GM23338 (cell line): ENCODE results near the gene CMTM2. TPM values are rescaled to one million over a fixed set of nuclear protein-coding genes. Genes with fewer than 3 reads are reported as not detected.

Experiments
- ATAC-seq: fragments of 200-7000 bp; cut with Tn5 transposase; 3 replicates; pipeline ENCODE4 v1.9.1; 2020
- DNase-seq: peaks from one replicate; pipeline ENCODE4 v3.0.0-alpha.2; 2015; ENCODE audit warnings: low spot score
- H2AFZ ChIP-seq: fragments of 200-600 bp; sonication (generic); 2 replicates; pipeline ENCODE4 v1.8.0; 2016; ENCODE audit warnings: antibody characterized with exemption, mild to moderate bottlenecking, moderate library complexity
- H3F3A ChIP-seq: fragments of 200-600 bp; sonication (generic); replicated peaks from 2 replicates; pipeline ENCODE4 v1.8.0; 2017; ENCODE audit warnings: antibody characterized with exemption, mixed run types, low read depth
- H3K27ac ChIP-seq: fragments of 200-600 bp; sonication (generic); 2 replicates; pipeline ENCODE4 v1.6.1; 2016; ENCODE audit warnings: low read depth
- H3K27me3 ChIP-seq: fragments of 200-600 bp; sonication (generic); 2 replicates; pipeline ENCODE4 v1.8.0; 2016; ENCODE audit warnings: mild to moderate bottlenecking, mixed run types, moderate library complexity; ENCODE audit not compliant: insufficient read depth
- H3K36me3 ChIP-seq: fragments of 200-600 bp; sonication (generic); 2 replicates; pipeline ENCODE4 v1.8.0; 2016; ENCODE audit warnings: mild to moderate bottlenecking; ENCODE audit not compliant: insufficient read depth
- H3K4me1 ChIP-seq: fragments of 200-600 bp; sonication (generic); 2 replicates; pipeline ENCODE4 v1.8.0; 2016; ENCODE audit warnings: mild to moderate bottlenecking, moderate library complexity; ENCODE audit not compliant: insufficient read depth
- H3K4me2 ChIP-seq: fragments of 200-600 bp; sonication (generic); 2 replicates; pipeline ENCODE4 v1.7.1; 2017; ENCODE audit warnings: mixed run types
- H3K4me3 ChIP-seq: fragments of 200-600 bp; sonication (generic); 2 replicates; pipeline ENCODE4 v1.6.1; 2016; ENCODE audit warnings: mixed run types
- H3K79me2 ChIP-seq: fragments of 200-600 bp; sonication (generic); replicated peaks from 2 replicates; pipeline ENCODE4 v1.8.0; 2017; ENCODE audit warnings: mild to moderate bottlenecking; ENCODE audit not compliant: insufficient read depth
- H3K9me2 ChIP-seq: fragments of 200-600 bp; sonication (generic); 2 replicates; pipeline ENCODE4 v1.8.0; 2017; ENCODE audit not compliant: insufficient read depth
- H4K20me1 ChIP-seq: fragments of 200-600 bp; sonication (generic); replicated peaks from 2 replicates; pipeline ENCODE4 v1.8.0; 2017; ENCODE audit warnings: mild to moderate bottlenecking; ENCODE audit not compliant: insufficient read depth
- H3K27ac Mint-ChIP-seq: 2 replicates; pipeline ENCODE4 v1.8.0; 2020; ENCODE audit warnings: inconsistent platforms, mild to moderate bottlenecking, moderate library complexity, mixed read lengths
- H3K27me3 Mint-ChIP-seq: 3 replicates; pipeline ENCODE4 v1.8.0; 2022; ENCODE audit warnings: low read depth, mild to moderate bottlenecking, moderate library complexity, mixed read lengths, inconsistent platforms; ENCODE audit not compliant: insufficient read depth, poor library complexity
- H3K36me3 Mint-ChIP-seq: 3 replicates; pipeline ENCODE4 v1.8.0; 2021; ENCODE audit warnings: low read depth, mild to moderate bottlenecking, inconsistent platforms, moderate library complexity, mixed read lengths
- H3K4me1 Mint-ChIP-seq: 3 replicates; pipeline ENCODE4 v1.8.0; 2020; ENCODE audit warnings: mild to moderate bottlenecking, inconsistent platforms, mixed read lengths
- H3K4me3 Mint-ChIP-seq: 3 replicates; pipeline ENCODE4 v1.8.0; 2021; ENCODE audit warnings: moderate library complexity, mild to moderate bottlenecking, inconsistent platforms, mixed read lengths
- H3K9me3 Mint-ChIP-seq: 3 replicates; pipeline ENCODE4 v1.8.0; 2020; ENCODE audit warnings: moderate library complexity, mild to moderate bottlenecking, inconsistent platforms, mixed read lengths
- CREB1 ChIP-seq: fragments of 250-450 bp; sonication (Bioruptor Pico); IDR thresholded peaks from 2 replicates; pipeline ENCODE4 v1.5.0; 2020; ENCODE audit warnings: low read depth, mild to moderate bottlenecking, moderate library complexity
- EZH2 ChIP-seq: fragments of 200-600 bp; sonication (generic); IDR thresholded peaks from one replicate; pipeline ENCODE4 v1.8.0; 2017; ENCODE audit warnings: antibody characterized with exemption, mild to moderate bottlenecking, low read depth; ENCODE audit not compliant: unreplicated experiment
- EZH2phosphoT487 ChIP-seq: fragments of 200-600 bp; sonication (generic); IDR thresholded peaks from one replicate; pipeline ENCODE4 v1.8.1; 2018; ENCODE audit warnings: antibody characterized with exemption; ENCODE audit not compliant: unreplicated experiment
- JUNB ChIP-seq: IDR thresholded peaks from one replicate; pipeline ENCODE4 v1.6.1; 2016; ENCODE audit warnings: antibody characterized with exemption; ENCODE audit not compliant: unreplicated experiment
- NANOG ChIP-seq: IDR thresholded peaks from 2 replicates; pipeline ENCODE4 v1.6.1; 2016; ENCODE audit warnings: antibody characterized with exemption, borderline replicate concordance
- POLR2AphosphoS5 ChIP-seq: IDR thresholded peaks from 2 replicates; pipeline ENCODE4 v1.6.1; 2016; ENCODE audit warnings: antibody characterized with exemption, low read depth
- STAT1 ChIP-seq: IDR thresholded peaks from one replicate; pipeline ENCODE4 v1.6.1; 2016; ENCODE audit warnings: antibody characterized with exemption; ENCODE audit not compliant: unreplicated experiment
- ZNF114 ChIP-seq: fragments of 250-450 bp; sonication (Bioruptor Pico); IDR thresholded peaks from 2 replicates; pipeline ENCODE4 v1.5.0; 2020; ENCODE audit warnings: mild to moderate bottlenecking, moderate library complexity
- ZNF331 ChIP-seq: fragments of 250-450 bp; sonication (Bioruptor Pico); IDR thresholded peaks from 2 replicates; pipeline ENCODE4 v1.5.0; 2020; ENCODE audit warnings: low read depth, mild to moderate bottlenecking, moderate library complexity
- polyA plus RNA-seq: library from polyadenylated mRNA; unstranded; fragments of >200 nt; fragmentation: Nextera tagmentation; extraction: Ambion mirVana; gene quantifications from 2 replicates; pipeline ENCODE4 v1.2.1, GENCODE V29; 2016
- total RNA-seq: library from RNA; depleted of rRNA; stranded (reverse); fragments of >200 nt; shearing (Covaris generic); gene quantifications from 2 replicates; pipeline ENCODE4 v1.2.3, GENCODE V29; 2014
- TF ChIP-seq, protein P1 (sequence below): IDR thresholded peaks from one replicate; pipeline ENCODE4 v1.6.1; 2018; ENCODE audit warnings: antibody characterized with exemption; ENCODE audit not compliant: unreplicated experiment
- TF ChIP-seq, protein P2 (sequence below): IDR thresholded peaks from 2 replicates; pipeline ENCODE4 v1.6.1; 2016; ENCODE audit warnings: antibody characterized with exemption
- TF ChIP-seq, protein P3 (sequence below): fragments of 250-450 bp; sonication (Bioruptor Pico); IDR thresholded peaks from 2 replicates; pipeline ENCODE4 v1.5.0; 2020; ENCODE audit warnings: mild to moderate bottlenecking, moderate library complexity
- TF ChIP-seq, protein P4 (sequence below), 2 experiments: fragments of 200-600 bp in 1 of 2; sonication (generic) in 1 of 2; conservative IDR thresholded peaks; 2 replicates each; pipeline versions ENCODE4 v1.5.1 to v1.6.1; 2016 to 2017; ENCODE audit warnings: antibody characterized with exemption in 2 of 2, low read depth in 2 of 2, mild to moderate bottlenecking in 2 of 2, moderate library complexity in 1 of 2

CMTM2 gene
- total and polyA plus RNA-seq, 2 experiments from 2014 or later, result not detected

DNA sequence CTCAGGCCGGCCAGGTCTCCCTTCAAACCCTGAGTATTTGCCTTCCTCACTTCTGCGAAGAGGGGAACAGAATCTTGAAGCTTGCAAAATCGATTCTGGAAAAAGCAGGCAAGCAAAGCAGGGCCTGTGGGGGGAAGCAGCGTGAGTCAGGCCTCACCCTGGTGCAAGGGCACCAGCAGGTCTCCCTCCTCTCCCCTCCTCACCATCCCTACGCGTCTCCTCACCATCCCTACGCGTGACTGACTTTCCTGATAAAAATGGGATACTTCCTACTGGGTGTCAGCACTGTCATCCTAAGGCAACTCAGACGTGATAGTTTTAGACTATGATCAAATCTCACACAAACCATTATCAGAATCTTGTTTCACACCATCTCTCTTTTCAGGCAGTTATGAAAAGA lies 37.3 kb downstream of the CMTM2 start:
- H3K79me2 ChIP-seq, result no peaks in the 10 kb centered on the region
- Mint-ChIP-seq H3K36me3 (peaks cover 46% of the 10 kb centered on the region), H3K4me3 (no peak overlapping the region), H3K27ac (no peak overlapping the region), H3K27me3 (no peaks in the 10 kb centered on the region), H3K9me3 (no peaks in the 10 kb centered on the region; the same call in 2 of the 3 replicates), H3K4me1 (peaks cover 24% of the 10 kb centered on the region)
- peaks cover 5% of the 10 kb centered on the region; the same call in 1 of the 2 replicates for H4K20me1 ChIP-seq
- H2AFZ ChIP-seq, result no peak overlapping the region
- peak overlapping the region; percentile 15 for H3K4me3 ChIP-seq
- no peaks in the 10 kb centered on the region for H3K9me2 ChIP-seq
- H3K27ac ChIP-seq, result no peak overlapping the region
- H3K36me3 ChIP-seq, result 0 out of 2 replicates have a peak, but pooled peaks cover 5% of the 10 kb centered on the region
- ATAC-seq, result peak; percentile 76
- no peaks in the 10 kb centered on the region for H3K27me3 ChIP-seq
- TF ChIP-seq, protein P1, sequence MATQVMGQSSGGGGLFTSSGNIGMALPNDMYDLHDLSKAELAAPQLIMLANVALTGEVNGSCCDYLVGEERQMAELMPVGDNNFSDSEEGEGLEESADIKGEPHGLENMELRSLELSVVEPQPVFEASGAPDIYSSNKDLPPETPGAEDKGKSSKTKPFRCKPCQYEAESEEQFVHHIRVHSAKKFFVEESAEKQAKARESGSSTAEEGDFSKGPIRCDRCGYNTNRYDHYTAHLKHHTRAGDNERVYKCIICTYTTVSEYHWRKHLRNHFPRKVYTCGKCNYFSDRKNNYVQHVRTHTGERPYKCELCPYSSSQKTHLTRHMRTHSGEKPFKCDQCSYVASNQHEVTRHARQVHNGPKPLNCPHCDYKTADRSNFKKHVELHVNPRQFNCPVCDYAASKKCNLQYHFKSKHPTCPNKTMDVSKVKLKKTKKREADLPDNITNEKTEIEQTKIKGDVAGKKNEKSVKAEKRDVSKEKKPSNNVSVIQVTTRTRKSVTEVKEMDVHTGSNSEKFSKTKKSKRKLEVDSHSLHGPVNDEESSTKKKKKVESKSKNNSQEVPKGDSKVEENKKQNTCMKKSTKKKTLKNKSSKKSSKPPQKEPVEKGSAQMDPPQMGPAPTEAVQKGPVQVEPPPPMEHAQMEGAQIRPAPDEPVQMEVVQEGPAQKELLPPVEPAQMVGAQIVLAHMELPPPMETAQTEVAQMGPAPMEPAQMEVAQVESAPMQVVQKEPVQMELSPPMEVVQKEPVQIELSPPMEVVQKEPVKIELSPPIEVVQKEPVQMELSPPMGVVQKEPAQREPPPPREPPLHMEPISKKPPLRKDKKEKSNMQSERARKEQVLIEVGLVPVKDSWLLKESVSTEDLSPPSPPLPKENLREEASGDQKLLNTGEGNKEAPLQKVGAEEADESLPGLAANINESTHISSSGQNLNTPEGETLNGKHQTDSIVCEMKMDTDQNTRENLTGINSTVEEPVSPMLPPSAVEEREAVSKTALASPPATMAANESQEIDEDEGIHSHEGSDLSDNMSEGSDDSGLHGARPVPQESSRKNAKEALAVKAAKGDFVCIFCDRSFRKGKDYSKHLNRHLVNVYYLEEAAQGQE, result no peak
- TF ChIP-seq, protein P2, sequence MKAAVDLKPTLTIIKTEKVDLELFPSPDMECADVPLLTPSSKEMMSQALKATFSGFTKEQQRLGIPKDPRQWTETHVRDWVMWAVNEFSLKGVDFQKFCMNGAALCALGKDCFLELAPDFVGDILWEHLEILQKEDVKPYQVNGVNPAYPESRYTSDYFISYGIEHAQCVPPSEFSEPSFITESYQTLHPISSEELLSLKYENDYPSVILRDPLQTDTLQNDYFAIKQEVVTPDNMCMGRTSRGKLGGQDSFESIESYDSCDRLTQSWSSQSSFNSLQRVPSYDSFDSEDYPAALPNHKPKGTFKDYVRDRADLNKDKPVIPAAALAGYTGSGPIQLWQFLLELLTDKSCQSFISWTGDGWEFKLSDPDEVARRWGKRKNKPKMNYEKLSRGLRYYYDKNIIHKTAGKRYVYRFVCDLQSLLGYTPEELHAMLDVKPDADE, result no peak
- no peak for TF ChIP-seq CREB1
- no peak for TF ChIP-seq STAT1
- no peak for TF ChIP-seq NANOG
- no peak for TF ChIP-seq ZNF331 (CRISPR knock-in tag)
- TF ChIP-seq, protein P3, sequence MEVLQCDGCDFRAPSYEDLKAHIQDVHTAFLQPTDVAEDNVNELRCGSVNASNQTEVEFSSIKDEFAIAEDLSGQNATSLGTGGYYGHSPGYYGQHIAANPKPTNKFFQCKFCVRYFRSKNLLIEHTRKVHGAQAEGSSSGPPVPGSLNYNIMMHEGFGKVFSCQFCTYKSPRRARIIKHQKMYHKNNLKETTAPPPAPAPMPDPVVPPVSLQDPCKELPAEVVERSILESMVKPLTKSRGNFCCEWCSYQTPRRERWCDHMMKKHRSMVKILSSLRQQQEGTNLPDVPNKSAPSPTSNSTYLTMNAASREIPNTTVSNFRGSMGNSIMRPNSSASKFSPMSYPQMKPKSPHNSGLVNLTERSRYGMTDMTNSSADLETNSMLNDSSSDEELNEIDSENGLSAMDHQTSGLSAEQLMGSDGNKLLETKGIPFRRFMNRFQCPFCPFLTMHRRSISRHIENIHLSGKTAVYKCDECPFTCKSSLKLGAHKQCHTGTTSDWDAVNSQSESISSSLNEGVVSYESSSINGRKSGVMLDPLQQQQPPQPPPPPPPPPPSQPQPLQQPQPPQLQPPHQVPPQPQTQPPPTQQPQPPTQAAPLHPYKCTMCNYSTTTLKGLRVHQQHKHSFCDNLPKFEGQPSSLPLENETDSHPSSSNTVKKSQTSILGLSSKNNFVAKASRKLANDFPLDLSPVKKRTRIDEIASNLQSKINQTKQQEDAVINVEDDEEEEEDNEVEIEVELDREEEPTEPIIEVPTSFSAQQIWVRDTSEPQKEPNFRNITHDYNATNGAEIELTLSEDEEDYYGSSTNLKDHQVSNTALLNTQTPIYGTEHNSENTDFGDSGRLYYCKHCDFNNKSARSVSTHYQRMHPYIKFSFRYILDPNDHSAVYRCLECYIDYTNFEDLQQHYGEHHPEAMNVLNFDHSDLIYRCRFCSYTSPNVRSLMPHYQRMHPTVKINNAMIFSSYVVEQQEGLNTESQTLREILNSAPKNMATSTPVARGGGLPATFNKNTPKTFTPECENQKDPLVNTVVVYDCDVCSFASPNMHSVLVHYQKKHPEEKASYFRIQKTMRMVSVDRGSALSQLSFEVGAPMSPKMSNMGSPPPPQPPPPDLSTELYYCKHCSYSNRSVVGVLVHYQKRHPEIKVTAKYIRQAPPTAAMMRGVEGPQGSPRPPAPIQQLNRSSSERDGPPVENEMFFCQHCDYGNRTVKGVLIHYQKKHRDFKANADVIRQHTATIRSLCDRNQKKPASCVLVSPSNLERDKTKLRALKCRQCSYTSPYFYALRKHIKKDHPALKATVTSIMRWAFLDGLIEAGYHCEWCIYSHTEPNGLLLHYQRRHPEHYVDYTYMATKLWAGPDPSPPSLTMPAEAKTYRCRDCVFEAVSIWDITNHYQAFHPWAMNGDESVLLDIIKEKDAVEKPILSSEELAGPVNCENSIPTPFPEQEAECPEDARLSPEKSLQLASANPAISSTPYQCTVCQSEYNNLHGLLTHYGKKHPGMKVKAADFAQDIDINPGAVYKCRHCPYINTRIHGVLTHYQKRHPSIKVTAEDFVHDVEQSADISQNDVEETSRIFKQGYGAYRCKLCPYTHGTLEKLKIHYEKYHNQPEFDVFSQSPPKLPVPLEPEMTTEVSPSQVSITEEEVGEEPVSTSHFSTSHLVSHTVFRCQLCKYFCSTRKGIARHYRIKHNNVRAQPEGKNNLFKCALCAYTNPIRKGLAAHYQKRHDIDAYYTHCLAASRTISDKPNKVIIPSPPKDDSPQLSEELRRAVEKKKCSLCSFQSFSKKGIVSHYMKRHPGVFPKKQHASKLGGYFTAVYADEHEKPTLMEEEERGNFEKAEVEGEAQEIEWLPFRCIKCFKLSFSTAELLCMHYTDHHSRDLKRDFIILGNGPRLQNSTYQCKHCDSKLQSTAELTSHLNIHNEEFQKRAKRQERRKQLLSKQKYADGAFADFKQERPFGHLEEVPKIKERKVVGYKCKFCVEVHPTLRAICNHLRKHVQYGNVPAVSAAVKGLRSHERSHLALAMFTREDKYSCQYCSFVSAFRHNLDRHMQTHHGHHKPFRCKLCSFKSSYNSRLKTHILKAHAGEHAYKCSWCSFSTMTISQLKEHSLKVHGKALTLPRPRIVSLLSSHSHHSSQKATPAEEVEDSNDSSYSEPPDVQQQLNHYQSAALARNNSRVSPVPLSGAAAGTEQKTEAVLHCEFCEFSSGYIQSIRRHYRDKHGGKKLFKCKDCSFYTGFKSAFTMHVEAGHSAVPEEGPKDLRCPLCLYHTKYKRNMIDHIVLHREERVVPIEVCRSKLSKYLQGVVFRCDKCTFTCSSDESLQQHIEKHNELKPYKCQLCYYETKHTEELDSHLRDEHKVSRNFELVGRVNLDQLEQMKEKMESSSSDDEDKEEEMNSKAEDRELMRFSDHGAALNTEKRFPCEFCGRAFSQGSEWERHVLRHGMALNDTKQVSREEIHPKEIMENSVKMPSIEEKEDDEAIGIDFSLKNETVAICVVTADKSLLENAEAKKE (CRISPR knock-in tag), result no peak
- no peak for TF ChIP-seq POLR2AphosphoS5
- TF ChIP-seq, protein P4, sequence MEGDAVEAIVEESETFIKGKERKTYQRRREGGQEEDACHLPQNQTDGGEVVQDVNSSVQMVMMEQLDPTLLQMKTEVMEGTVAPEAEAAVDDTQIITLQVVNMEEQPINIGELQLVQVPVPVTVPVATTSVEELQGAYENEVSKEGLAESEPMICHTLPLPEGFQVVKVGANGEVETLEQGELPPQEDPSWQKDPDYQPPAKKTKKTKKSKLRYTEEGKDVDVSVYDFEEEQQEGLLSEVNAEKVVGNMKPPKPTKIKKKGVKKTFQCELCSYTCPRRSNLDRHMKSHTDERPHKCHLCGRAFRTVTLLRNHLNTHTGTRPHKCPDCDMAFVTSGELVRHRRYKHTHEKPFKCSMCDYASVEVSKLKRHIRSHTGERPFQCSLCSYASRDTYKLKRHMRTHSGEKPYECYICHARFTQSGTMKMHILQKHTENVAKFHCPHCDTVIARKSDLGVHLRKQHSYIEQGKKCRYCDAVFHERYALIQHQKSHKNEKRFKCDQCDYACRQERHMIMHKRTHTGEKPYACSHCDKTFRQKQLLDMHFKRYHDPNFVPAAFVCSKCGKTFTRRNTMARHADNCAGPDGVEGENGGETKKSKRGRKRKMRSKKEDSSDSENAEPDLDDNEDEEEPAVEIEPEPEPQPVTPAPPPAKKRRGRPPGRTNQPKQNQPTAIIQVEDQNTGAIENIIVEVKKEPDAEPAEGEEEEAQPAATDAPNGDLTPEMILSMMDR (conservative IDR thresholded peaks at IDR 0.05; ENCODE audit: low read depth in 2 of 2), result no peak
- TF ChIP-seq JUNB, result no peak
- TF ChIP-seq EZH2phosphoT487, result no peak
- no peak for TF ChIP-seq ZNF114 (CRISPR knock-in tag)
- TF ChIP-seq EZH2, result no peak
- H3F3A ChIP-seq, result no peaks in the 10 kb centered on the region
- H3K4me2 ChIP-seq, result peak overlapping the region; percentile 61
- H3K4me1 ChIP-seq, result peaks cover 16% of the 10 kb centered on the region
- no peak for DNase-seq
